Dedifferentiated amniotic fluid mesenchymal stem cell (primary cell): ENCODE results near the gene ADIPOQ.
A peak's percentile ranks its signal among the peaks of the same experiment; 100 is the strongest.
"Not testable (repeated sequence)": the region's sequence is repeated elsewhere in the genome, so short reads cannot be mapped to it uniquely, and the experiment has no call there.

Experiments
- DNase-seq: peaks from one replicate; pipeline ENCODE4 v3.0.0-alpha.2; 2016; ENCODE audit errors: extremely low spot score

ADIPOQ gene

DNA sequence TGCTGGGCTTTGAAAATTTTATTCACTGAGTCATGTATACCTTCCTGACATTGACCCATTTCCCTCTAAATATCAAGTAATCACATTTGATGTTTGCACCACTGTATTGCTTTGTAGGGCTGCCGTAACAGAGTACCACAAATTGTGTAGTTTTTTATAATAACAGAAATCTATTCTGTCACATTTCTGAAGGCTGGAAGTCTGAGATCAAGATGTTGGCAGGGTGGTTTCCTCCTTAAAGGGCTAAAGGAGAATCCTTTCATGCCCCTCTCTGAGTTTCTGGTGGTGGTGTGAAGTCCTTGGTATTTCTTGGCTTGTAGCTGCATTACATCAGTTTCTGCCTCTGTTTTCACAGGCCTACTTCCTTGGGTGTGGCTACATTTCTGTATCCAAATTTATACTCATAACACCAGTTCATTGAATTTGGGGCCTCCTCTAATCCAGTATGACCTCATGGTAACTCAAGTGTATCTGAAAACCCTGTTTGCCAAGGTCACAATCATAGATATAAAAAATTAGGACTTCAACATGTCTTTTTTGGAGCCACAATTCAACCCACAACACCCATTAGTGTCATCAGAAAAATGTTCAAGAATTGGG is 58.7 kb downstream of the ADIPOQ start:
- peak; percentile 74 for DNase-seq

DNA sequence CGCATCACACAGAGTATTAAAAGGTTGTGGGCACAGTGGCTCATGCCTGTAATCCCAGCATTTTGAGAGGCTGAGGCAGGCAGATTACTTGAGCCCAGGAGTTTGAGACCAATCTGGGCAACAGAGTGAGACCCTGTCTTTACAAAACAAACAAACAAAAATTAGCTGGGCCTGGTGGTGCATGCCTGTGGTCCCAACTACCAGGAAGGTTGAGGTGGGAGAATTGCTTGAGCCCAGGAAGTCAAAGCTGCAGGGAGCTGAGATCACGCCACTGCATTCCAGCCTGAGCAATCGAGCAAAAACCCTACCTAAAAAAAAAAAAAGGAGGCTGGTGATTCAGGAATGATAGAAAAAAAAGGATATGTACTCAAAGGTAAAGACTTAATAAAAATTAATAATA is 59.6 kb downstream of the ADIPOQ start:
- DNase-seq: no peak

DNA sequence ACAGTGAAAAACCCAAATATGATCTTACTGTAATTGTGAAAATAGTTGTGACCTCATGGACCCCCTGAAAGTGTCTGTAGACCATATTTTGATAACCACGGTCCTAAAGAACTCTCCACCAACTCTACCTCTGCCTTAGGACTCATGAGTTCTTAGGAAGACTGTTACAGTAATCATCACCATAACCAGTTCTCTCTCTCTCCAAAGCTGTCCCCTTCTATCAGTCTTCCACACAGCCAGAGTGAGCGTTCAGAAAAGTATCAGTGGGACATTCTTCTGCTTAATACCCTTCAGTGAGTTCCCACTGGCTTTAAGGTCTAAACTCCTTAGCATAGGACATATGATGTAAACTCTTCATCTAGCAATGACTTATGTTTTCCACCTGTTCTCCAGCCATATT is 60.2 kb downstream of the ADIPOQ start:
- DNase-seq: no peak

DNA sequence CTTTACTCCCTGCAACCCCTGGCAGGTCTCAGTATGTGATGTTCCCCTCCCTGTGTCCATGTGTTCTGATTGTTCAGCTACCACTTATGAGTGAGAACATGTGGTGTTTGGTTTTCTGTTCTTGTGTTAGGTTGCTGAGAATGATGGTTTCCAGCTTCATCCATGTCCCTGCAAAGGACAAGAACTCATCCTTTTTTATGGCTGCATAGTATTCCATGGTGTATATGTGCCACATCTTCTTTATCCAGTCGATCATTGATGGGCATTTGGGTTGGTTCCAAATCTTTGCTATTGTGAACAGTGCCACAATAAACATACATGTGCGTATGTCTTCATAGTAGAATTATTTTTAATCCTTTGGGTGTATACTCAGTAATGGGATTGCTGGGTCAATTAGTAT is 61.2 kb downstream of the ADIPOQ start:
- DNase-seq: not testable (repeated sequence)

DNA sequence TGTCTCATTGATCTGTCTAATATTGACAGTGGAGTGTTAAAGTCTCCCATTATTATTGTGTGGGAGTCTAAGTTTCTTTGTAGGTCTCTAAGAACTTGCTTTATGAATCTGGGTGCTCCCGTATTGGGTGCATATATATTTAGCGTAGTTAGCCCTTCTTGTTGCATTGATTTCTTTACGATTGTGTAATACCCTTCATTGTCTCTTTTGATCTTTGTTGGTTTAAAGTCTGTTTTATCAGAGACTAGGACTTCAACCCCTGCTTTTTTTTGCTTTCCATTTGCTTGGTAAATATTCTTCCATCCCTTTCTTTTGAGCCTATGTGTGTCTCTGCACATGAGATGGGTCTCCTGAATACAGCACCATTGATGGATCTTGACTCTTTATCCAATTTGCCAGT is 64.6 kb downstream of the ADIPOQ start:
- not testable (repeated sequence) for DNase-seq
